Coronary artery (tissue), 2 donors: ENCODE results near the gene HUS1.

ENCODE experiments used
- DNase-seq: peaks from one replicate; pipeline ENCODE4 v3.0.0-alpha.2; 2017; ENCODE audit warnings: low spot score
- H3K27ac ChIP-seq, 2 donors: fragments of 200-600 bp; sonication (generic); one replicate each; pipeline ENCODE4 v1.5.1; 2016 to 2019
- H3K4me3 ChIP-seq: fragments of 200-600 bp; sonication (generic); 2 replicates; pipeline ENCODE4 v1.5.1; 2016; ENCODE audit warnings: mild to moderate bottlenecking, moderate library complexity
- CTCF ChIP-seq: fragments of 200-600 bp; sonication (generic); IDR thresholded peaks from one replicate; pipeline ENCODE4 v1.5.1; 2019; ENCODE audit warnings: antibody characterized with exemption

HUS1 gene

GRCh38 chr7:47915616-47915976, 63.8 kb downstream of the HUS1 start:
- Histone ChIP-seq H3K4me3 (no peak overlapping the region), H3K27ac (no peak overlapping the region)
- TF ChIP-seq CTCF: no peak
- DNase-seq: no peak

- no peak for DNase-seq
- no peak for TF ChIP-seq CTCF
- Histone ChIP-seq H3K27ac (no peak overlapping the region), H3K4me3 (no peak overlapping the region)
These were observed 64.4 kb downstream of the HUS1 start for GRCh38 chr7:47914717-47915615.
